Esophagus squamous epithelium (tissue), 4 donors: ENCODE data around the gene TRPT1.

Experiments used
- CTCF ChIP-seq, 6 experiments: fragments of 450-650 bp in 4 of 6; fragments of 200-600 bp in 2 of 6; sonication (generic) in 2 of 6; IDR thresholded peaks; one replicate each; pipeline ENCODE4 v1.5.1; 2016 to 2019; ENCODE audit warnings: antibody characterized with exemption in 6 of 6, mild to moderate bottlenecking in 4 of 6, moderate library complexity in 4 of 6
- POLR2A ChIP-seq, 4 donors: fragments of 450-650 bp; IDR thresholded peaks; one replicate each; pipeline ENCODE4 v1.6.1; 2017; ENCODE audit warnings: antibody characterized with exemption in 4 of 4, mild to moderate bottlenecking in 4 of 4, moderate library complexity in 3 of 4

- TF ChIP-seq CTCF (IDR thresholded peaks at IDR 0.05) (no peak), POLR2A (IDR thresholded peaks at IDR 0.05) (no peak)
These were observed 45.1 kb downstream of the TRPT1 start for GRCh38 chr11:64180891-64181290.
